Duodenal mucosa (tissue), 2 donors: ENCODE measurements around the gene COL23A1.
A peak's percentile ranks its signal among the peaks of the same experiment; 100 is the strongest.

ENCODE experiments used
- H3K27ac ChIP-seq: one replicate; pipeline ENCODE4 v1.7.0; 2013; ENCODE audit warnings: low read depth, low read length
- H3K27me3 ChIP-seq, 2 donors: one replicate each; pipeline ENCODE4 v1.7.0; 2013; ENCODE audit warnings: low read length in 2 of 2, control low read depth in 1 of 2; ENCODE audit not compliant: insufficient read depth in 2 of 2, control insufficient read depth in 1 of 2
- H3K36me3 ChIP-seq, 2 donors: one replicate each; pipeline ENCODE4 v1.7.0; 2013; ENCODE audit warnings: low read length in 2 of 2, control low read depth in 1 of 2; ENCODE audit not compliant: insufficient read depth in 2 of 2, control insufficient read depth in 1 of 2
- H3K4me1 ChIP-seq, 2 donors: one replicate each; pipeline ENCODE4 v1.7.0; 2013; ENCODE audit warnings: low read length in 2 of 2, control low read depth in 1 of 2; ENCODE audit not compliant: insufficient read depth in 2 of 2, control insufficient read depth in 1 of 2
- H3K4me3 ChIP-seq, 2 donors: one replicate each; pipeline ENCODE4 v1.7.0; 2013; ENCODE audit warnings: low read length in 2 of 2, low read depth in 1 of 2
- H3K9ac ChIP-seq, 2 donors: one replicate each; pipeline ENCODE4 v1.7.0; 2013; ENCODE audit warnings: low read length in 2 of 2, low read depth in 1 of 2
- H3K9me3 ChIP-seq, 2 donors: one replicate each; pipeline ENCODE4 v1.7.0; 2013; ENCODE audit warnings: low read length in 2 of 2, control low read depth in 1 of 2; ENCODE audit not compliant: control insufficient read depth in 1 of 2

Gene COL23A1

DNA sequence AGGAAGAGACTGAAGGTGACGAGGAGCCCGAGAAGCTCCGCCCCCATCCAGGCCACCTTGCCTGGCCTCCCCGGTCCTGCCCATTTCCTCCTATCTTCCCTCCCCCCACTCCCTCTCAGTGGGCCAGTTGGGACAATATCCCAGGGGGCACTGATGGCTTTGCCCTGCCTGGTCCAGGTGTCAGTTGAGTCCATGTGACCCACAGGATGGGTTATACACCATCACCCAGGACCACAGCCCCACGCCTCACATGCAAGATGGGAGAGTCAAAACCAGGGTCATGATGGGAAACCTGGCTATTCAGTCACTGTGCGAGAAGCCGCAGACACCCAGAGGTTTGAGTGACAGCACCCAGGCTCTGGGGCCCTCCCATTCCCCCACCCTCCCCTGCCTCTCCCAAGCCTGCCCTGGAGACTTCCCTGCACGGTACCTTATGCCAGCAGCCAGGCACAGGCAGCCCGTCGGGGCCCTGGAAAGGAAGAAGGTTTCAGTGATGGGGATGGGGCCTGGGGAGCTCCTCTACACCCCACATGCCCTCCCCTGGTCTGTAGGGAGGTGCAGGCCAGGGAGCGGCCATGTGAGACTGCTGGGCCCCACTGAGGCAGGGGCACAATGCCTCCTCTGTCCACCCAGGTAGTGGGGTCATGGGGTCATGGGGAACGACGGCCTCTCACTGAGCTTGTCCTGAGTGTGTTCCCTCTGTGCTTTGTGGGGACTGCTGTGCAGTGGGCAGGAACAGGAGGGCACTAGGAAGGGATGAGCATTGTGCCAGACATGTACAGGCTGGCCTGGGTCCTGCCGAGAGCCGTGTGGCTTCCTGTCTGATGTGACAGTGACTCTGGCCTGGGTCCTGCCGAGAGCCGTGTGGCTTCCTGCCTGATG lies 351.2 kb downstream of the COL23A1 start:
- Histone ChIP-seq H3K4me1 (peaks cover 31 to 42% of the 10 kb centered on the region in 2 donors), H3K4me3 (no peak overlapping the region), H3K9ac (peak overlapping the region in 1 of 2 donors; percentile 15), H3K36me3 (no peaks in the 10 kb centered on the region), H3K9me3 (no peaks in the 10 kb centered on the region), H3K27ac (peak overlapping the region; percentile 75), H3K27me3 (no peaks in the 10 kb centered on the region)

- Histone ChIP-seq H3K4me3 (no peak overlapping the region), H3K4me1 (peaks cover 31 to 42% of the 10 kb centered on the region in 2 donors), H3K9me3 (no peaks in the 10 kb centered on the region), H3K36me3 (no peaks in the 10 kb centered on the region), H3K27ac (no peak overlapping the region), H3K27me3 (no peaks in the 10 kb centered on the region), H3K9ac (no peak overlapping the region)
Observed at GRCh38 chr5:178238313-178238635, 351.9 kb downstream of the COL23A1 start.

DNA sequence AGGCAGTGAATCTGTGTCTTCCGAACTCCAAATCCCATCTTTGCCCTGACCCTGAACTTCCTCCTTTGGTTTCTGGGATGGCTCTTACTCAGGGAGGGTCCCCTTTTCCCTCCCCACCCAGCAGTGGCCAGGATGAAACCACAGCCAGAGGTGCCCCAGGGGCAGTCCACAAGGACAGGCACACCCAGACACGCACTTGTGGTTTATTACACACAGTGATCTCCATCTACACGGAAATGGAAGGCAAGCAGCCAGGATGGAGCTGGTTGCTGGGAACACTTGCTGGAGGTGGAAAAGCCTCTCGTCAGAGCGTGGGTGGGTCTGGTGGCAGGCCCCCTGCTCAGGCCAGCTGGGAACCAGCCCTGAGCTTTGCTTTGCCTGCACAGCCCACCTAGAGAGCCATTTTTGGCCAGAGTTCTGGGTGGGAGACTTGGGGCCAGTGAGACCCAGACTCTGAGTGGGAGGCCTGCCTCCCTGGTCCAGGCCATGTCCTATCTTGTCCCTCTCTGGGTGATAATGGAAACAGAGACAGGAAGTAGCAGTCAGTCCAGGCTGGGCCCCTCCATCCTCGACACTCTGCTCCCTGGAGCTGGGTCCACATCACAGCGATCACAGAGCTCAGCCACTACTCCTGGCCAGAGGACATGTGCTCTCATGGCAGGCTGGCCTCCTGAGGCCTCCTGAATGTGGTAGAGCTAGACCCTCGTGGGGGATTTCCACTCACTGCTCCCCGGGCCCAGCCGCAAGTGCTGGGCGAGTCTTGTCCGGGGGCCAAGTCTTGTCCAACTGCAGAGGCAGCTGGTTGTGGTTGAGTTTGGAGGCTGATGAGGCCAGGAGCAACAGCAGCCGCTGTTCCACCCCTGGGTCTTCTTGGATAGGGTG lies 352.5 kb downstream of the COL23A1 start:
- H3K27me3 ChIP-seq = no peaks in the 10 kb centered on the region
- no peaks in the 10 kb centered on the region for H3K36me3 ChIP-seq
- H3K4me1 ChIP-seq = peaks cover 36 to 42% of the 10 kb centered on the region in 2 donors
- no peak overlapping the region for H3K4me3 ChIP-seq
- H3K9me3 ChIP-seq = no peaks in the 10 kb centered on the region
- H3K27ac ChIP-seq = no peak overlapping the region
- no peak overlapping the region for H3K9ac ChIP-seq

GRCh38 chr5:178236679-178237078 lies 353.5 kb downstream of the COL23A1 start:
- Histone ChIP-seq H3K4me1 (peaks cover 37 to 43% of the 10 kb centered on the region in 2 donors), H3K9ac (no peak overlapping the region), H3K9me3 (no peaks in the 10 kb centered on the region), H3K27me3 (no peaks in the 10 kb centered on the region), H3K4me3 (no peak overlapping the region), H3K36me3 (no peaks in the 10 kb centered on the region), H3K27ac (no peak overlapping the region)

DNA sequence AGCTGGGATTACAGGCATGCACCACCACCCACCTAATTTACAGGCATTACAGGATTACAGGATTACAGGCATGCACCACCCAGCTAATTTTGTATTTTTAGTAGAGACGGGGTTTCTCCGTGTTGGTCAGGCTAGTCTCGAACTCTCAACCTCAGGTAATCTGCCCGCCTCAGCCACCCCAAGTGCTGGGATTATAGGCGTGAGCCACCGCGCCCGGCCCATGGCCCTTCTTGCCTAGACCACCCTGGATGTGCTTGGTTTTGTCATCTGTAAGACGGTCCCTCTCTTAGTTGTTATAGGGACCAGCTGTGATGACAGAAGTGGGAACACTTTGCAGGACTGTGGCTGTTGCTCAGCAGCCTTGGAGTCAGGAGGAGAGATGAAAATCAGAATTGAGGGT lies 354.1 kb downstream of the COL23A1 start:
- no peak overlapping the region for H3K27ac ChIP-seq

GRCh38 chr5:178235588-178235974 lies 354.6 kb downstream of the COL23A1 start:
- no peaks in the 10 kb centered on the region for H3K9me3 ChIP-seq
- H3K4me3 ChIP-seq = no peak overlapping the region
- H3K27ac ChIP-seq = no peak overlapping the region
- H3K36me3 ChIP-seq = peaks cover 4 to 5% of the 10 kb centered on the region in 2 donors
- H3K27me3 ChIP-seq = no peaks in the 10 kb centered on the region
- H3K9ac ChIP-seq = no peak overlapping the region
- H3K4me1 ChIP-seq = peaks cover 48 to 54% of the 10 kb centered on the region in 2 donors

More for the DNA sequence above, 354.1 kb downstream of the COL23A1 start:
- no peaks in the 10 kb centered on the region for H3K9me3 ChIP-seq
- H3K4me3 ChIP-seq = no peak overlapping the region
- peaks cover under 1 to 2% of the 10 kb centered on the region in 2 donors for H3K36me3 ChIP-seq
- H3K27me3 ChIP-seq = no peaks in the 10 kb centered on the region
- H3K4me1 ChIP-seq = peaks cover 43 to 49% of the 10 kb centered on the region in 2 donors
- no peak overlapping the region for H3K9ac ChIP-seq

DNA sequence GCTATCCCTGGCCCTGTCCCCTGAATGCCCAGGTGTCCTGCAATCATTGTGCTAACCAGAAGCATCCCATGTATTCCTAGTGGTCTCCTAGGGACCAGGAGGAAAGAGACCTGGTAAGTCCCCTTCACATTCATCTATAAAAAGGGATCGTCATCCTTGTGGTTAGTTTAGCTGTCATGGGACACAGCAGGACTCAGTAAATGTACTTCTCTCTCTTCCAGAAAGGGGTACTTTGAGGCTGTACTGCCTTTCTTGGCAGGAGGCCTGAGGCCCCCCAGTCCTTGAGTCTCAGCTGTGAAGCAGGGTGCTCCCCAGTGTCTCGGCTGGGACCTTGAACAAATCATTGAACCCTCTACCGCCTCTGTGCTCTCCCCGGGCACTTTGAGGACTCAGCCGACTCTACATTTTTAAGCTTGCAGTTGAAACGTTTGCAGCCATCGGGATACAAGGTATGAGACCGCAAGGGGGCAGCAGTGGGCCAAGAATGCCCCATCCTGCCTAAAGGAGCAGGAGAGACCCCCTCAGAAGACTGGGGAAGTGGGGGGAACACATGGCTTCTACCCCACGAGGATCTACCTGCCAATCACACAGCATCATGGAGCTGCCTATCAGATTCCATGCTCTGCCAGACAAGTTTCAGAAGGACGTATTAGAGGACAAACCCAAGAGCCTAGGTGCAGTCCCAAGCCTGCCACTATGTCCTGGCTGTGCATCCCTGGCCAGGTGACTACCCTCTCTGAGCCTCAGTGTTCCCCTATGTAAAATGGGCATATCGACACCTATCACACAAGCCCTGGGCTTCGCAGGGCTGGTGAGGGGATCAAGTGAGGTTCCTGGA lies 355.2 kb downstream of the COL23A1 start:
- H3K36me3 ChIP-seq = peaks cover 6% of the 10 kb centered on the region in 2 donors
- no peaks in the 10 kb centered on the region for H3K27me3 ChIP-seq
- H3K9ac ChIP-seq = peak overlapping the region in 1 of 2 donors; percentile 6
- H3K4me3 ChIP-seq = no peak overlapping the region
- H3K9me3 ChIP-seq = no peaks in the 10 kb centered on the region
- H3K4me1 ChIP-seq = peaks cover 53 to 54% of the 10 kb centered on the region in 2 donors
- H3K27ac ChIP-seq = no peak overlapping the region

DNA sequence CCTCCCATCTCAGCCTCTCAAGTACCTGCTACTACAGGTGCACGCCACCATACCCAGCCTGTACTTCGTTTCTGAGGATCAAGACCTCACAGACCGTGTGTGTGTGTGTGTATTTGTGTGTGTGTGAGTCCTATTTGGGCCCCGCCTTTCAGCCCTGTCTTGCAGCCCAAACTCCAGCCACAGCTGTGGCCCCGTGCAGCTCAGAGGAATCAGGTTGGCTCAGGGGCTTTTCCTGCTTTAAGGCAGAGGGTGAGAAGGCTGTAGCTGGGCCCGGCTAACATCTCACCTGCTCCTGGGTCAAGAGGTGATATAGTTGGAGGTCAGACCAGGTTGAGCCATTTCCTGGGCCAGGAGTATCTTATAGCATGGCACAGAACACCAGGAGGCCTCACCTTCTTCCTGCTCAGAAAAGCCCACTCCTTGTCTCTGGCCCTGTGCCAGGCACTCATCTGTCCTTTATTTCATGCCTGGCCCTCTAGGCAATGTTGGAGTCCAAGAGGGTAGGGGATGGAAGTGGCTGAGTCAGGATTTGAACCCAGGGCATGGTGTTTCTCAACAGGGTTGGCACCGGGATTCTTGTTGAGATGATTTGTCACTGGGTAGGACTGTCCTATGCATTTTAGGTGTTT lies 356.0 kb downstream of the COL23A1 start:
- Histone ChIP-seq H3K9ac (no peak overlapping the region), H3K9me3 (no peaks in the 10 kb centered on the region)

GRCh38 chr5:178232920-178233429 lies 357.2 kb downstream of the COL23A1 start:
- H3K27me3 ChIP-seq = no peaks in the 10 kb centered on the region
- H3K9me3 ChIP-seq = no peaks in the 10 kb centered on the region
- peaks cover 51 to 55% of the 10 kb centered on the region in 2 donors for H3K4me1 ChIP-seq
- peak overlapping the region; percentile 88 to 91 for H3K9ac ChIP-seq
- peak overlapping the region; percentile 78 to 91 for H3K4me3 ChIP-seq
- H3K27ac ChIP-seq = peak overlapping the region; percentile 93
- peaks cover 24 to 25% of the 10 kb centered on the region in 2 donors for H3K36me3 ChIP-seq

More for the DNA sequence above, 356.0 kb downstream of the COL23A1 start:
- H3K36me3 ChIP-seq = peaks cover 13% of the 10 kb centered on the region in 2 donors
- no peak overlapping the region for H3K27ac ChIP-seq
- H3K4me3 ChIP-seq = no peak overlapping the region
- no peaks in the 10 kb centered on the region for H3K27me3 ChIP-seq
- H3K4me1 ChIP-seq = peaks cover 59% of the 10 kb centered on the region in 2 donors
